Measurements from ENCODE around the gene COL13A1. TPM values are rescaled to one million over a fixed set of nuclear protein-coding genes. Genes with fewer than 3 reads are reported as not detected.

The COL13A1 gene
- total and polyA plus RNA-seq, 7 experiments from 2014 or later: 0.88 TPM; not detected in 6

- ChIA-PET CTCF (no interaction called here), POLR2A (no interaction called here)
- intact Hi-C loops (cut with micrococcal nuclease): no loop called here
- Mint-ChIP-seq H3K27me3 (no peaks in the 10 kb centered on the region), H3K27ac (no peak overlapping the region), H3K36me3 (no peaks in the 10 kb centered on the region), H3K4me3 (no peak overlapping the region), H3K9me3 (no peaks in the 10 kb centered on the region), H3K4me1 (peaks cover 0 to 5% (median 0%) of the 10 kb centered on the region in 7 donors)
- Histone ChIP-seq H3K9me3 (ENCODE audit: control insufficient read depth in 2 of 3, low read length in 3 of 3) (no peaks in the 10 kb centered on the region), H3K4me1 (ENCODE audit: control insufficient read depth in 2 of 2, insufficient read depth in 2 of 2, low read length in 2 of 2) (no peaks in the 10 kb centered on the region), H3K27ac (ENCODE audit: low read depth, low read length) (no peak overlapping the region), H3K36me3 (ENCODE audit: control insufficient read depth in 2 of 3, insufficient read depth in 3 of 3, low read length in 3 of 3) (no peaks in the 10 kb centered on the region), H3K27me3 (ENCODE audit: control insufficient read depth in 2 of 2, insufficient read depth in 2 of 2, low read length in 2 of 2) (no peaks in the 10 kb centered on the region), H3K4me3 (ENCODE audit: low read length) (no peak overlapping the region)
- ATAC-seq (no peak), DNase-seq (no peak)
Observed at GRCh38 chr10:69895759-69896158, 94.1 kb downstream of the COL13A1 start.

DNA sequence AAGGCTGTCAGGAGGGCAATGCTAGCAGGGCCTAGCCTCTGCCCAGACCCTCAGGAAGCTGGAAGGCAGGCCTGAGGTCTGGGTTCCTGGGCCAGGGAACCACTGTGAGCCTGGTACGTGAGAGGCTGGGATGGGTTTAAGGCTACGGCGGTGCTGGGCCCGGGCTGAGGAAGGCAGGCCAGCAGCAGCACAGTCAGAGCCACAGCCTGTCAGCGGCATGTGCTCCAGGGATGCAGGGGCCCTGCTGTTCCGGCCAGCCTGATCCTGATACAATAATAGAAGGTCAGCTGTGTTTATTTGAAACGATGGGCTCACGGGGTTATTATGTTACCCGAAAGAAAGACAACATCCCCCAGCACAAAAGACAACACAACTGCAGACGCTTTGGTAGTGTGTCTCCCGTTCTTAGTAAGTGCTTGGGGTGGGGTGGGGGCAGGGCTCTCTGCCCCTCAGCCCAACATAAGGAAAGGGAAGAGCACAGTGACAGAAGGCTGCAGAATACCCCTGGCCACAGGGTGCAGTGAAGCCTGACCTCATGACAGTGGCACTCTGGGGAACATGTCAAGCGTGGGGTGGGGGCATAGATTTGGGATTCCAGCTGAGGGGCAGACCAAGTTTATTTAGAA, 95.0 kb downstream of the COL13A1 start:
- DNase-seq (no peak), ATAC-seq (no peak)
- ChIA-PET POLR2A (no interaction called here), CTCF (no interaction called here)
- Mint-ChIP-seq H3K36me3 (no peaks in the 10 kb centered on the region), H3K9me3 (no peaks in the 10 kb centered on the region), H3K4me1 (peaks cover 0 to 5% (median 0%) of the 10 kb centered on the region in 7 donors), H3K4me3 (no peak overlapping the region), H3K27ac (no peak overlapping the region), H3K27me3 (no peaks in the 10 kb centered on the region)
- H3K27me3 ChIP-seq (ENCODE audit: control insufficient read depth in 2 of 2, insufficient read depth in 2 of 2, low read length in 2 of 2): no peaks in the 10 kb centered on the region
- no peaks in the 10 kb centered on the region for H3K4me1 ChIP-seq (ENCODE audit: control insufficient read depth in 2 of 2, insufficient read depth in 2 of 2, low read length in 2 of 2)
- H3K4me3 ChIP-seq (ENCODE audit: low read length): no peak overlapping the region
- H3K27ac ChIP-seq (ENCODE audit: low read depth, low read length): no peak overlapping the region
- H3K36me3 ChIP-seq (ENCODE audit: control insufficient read depth in 2 of 3, insufficient read depth in 3 of 3, low read length in 3 of 3): no peaks in the 10 kb centered on the region
- no peaks in the 10 kb centered on the region for H3K9me3 ChIP-seq (ENCODE audit: control insufficient read depth in 2 of 3, low read length in 3 of 3)
- intact Hi-C loops (cut with micrococcal nuclease): no loop called here

DNA sequence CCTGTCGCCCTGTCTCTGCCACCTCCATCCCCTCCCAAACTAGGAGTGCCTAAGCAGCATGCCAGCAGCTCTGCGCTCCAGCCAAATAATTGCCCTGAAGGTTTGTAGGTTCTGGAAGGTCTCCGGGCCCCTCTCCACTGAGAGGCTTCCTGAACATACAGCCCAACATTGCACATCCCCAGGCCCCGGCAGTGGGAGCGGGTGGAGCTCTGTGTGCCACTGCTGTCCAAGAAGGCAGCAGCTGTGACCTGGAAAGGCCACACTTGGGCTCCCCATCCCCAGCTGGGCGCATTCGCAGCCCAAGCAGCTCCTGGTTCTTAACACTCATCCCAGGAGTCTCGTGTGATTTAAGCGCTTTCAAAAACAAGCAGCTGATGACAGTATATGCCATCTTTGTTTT, 95.7 kb downstream of the COL13A1 start:
- H3K36me3 Mint-ChIP-seq: no peaks in the 10 kb centered on the region
- POLR2A ChIA-PET: no interaction called here
- H3K4me1 Mint-ChIP-seq: peaks cover 0 to 5% (median 0%) of the 10 kb centered on the region in 7 donors
- no peaks in the 10 kb centered on the region for H3K9me3 Mint-ChIP-seq
- Histone ChIP-seq H3K27me3 (ENCODE audit: control insufficient read depth in 2 of 2, insufficient read depth in 2 of 2, low read length in 2 of 2) (no peaks in the 10 kb centered on the region), H3K9me3 (ENCODE audit: control insufficient read depth in 2 of 3, low read length in 3 of 3) (no peaks in the 10 kb centered on the region), H3K27ac (ENCODE audit: low read depth, low read length) (no peak overlapping the region), H3K4me3 (ENCODE audit: low read length) (no peak overlapping the region), H3K36me3 (ENCODE audit: control insufficient read depth in 2 of 3, insufficient read depth in 3 of 3, low read length in 3 of 3) (no peaks in the 10 kb centered on the region), H3K4me1 (ENCODE audit: control insufficient read depth in 2 of 2, insufficient read depth in 2 of 2, low read length in 2 of 2) (no peaks in the 10 kb centered on the region)
- H3K27ac Mint-ChIP-seq: no peak overlapping the region
- no peak for DNase-seq
- intact Hi-C loops (cut with micrococcal nuclease): no loop called here
- no peaks in the 10 kb centered on the region for H3K27me3 Mint-ChIP-seq
- no peak for ATAC-seq
- no peak overlapping the region for H3K4me3 Mint-ChIP-seq
- CTCF ChIA-PET: no interaction called here

DNA sequence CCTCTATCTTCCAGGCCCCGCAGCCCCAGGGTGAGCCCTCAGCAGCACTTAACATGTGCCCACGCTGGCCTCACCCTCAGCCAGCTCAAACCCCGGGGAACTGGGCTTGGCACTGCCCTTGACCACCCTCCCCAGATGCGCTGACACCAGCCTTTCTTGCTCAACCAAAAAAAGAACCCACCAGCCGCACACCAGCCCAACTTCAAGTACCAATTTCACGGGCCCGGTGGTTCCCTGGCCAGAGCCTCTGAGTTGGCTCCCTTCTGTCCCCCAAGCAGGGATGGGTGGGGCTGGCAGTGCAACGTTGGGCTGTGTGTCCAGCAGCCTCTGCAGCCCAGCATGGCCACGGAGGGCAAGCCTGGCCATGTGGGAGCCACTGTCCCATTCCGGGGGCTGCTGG, 96.3 kb downstream of the COL13A1 start:
- Mint-ChIP-seq H3K27me3 (no peaks in the 10 kb centered on the region), H3K27ac (no peak overlapping the region), H3K36me3 (no peaks in the 10 kb centered on the region), H3K9me3 (no peaks in the 10 kb centered on the region), H3K4me3 (no peak overlapping the region), H3K4me1 (peaks cover 0 to 5% (median 0%) of the 10 kb centered on the region in 7 donors)
- Histone ChIP-seq H3K4me1 (ENCODE audit: control insufficient read depth in 2 of 2, insufficient read depth in 2 of 2, low read length in 2 of 2) (no peaks in the 10 kb centered on the region), H3K36me3 (ENCODE audit: control insufficient read depth in 2 of 3, insufficient read depth in 3 of 3, low read length in 3 of 3) (no peaks in the 10 kb centered on the region), H3K27ac (ENCODE audit: low read depth, low read length) (no peak overlapping the region), H3K4me3 (ENCODE audit: low read length) (no peak overlapping the region), H3K9me3 (ENCODE audit: control insufficient read depth in 2 of 3, low read length in 3 of 3) (no peaks in the 10 kb centered on the region), H3K27me3 (ENCODE audit: control insufficient read depth in 2 of 2, insufficient read depth in 2 of 2, low read length in 2 of 2) (no peaks in the 10 kb centered on the region)
- intact Hi-C loops (cut with micrococcal nuclease): no loop called here
- no peak for DNase-seq
- CTCF ChIA-PET: no interaction called here
- POLR2A ChIA-PET: no interaction called here
- ATAC-seq: no peak

DNA sequence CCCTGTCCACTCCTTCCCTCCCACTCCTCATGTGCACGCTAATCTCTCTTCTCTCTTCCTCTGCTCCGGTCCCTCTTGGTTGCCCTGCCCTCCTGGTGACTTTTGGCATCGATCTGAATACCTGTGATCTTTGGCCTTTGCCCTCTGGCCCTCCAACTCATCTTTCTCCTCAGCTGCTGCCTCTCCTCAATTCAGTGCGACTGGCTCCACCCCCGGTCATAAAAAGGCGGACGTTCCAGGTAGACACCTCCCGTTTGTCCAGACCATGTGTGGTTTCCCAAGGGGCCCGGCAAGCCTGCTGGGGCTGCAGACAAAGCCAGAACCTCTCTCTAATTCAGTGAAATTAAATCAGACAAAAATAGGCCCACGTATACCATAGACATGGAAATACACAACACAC, 96.8 kb downstream of the COL13A1 start:
- ATAC-seq: no peak

GRCh38 chr10:69898941-69899340, 97.2 kb downstream of the COL13A1 start:
- DNase-seq (no peak), ATAC-seq (no peak)
- Mint-ChIP-seq H3K36me3 (no peaks in the 10 kb centered on the region), H3K4me1 (peaks cover 0 to 5% (median 0%) of the 10 kb centered on the region in 7 donors), H3K4me3 (no peak overlapping the region), H3K27me3 (no peaks in the 10 kb centered on the region), H3K27ac (no peak overlapping the region), H3K9me3 (no peaks in the 10 kb centered on the region)
- Histone ChIP-seq H3K9me3 (ENCODE audit: control insufficient read depth in 2 of 3, low read length in 3 of 3) (no peaks in the 10 kb centered on the region), H3K36me3 (ENCODE audit: control insufficient read depth in 2 of 3, insufficient read depth in 3 of 3, low read length in 3 of 3) (no peaks in the 10 kb centered on the region), H3K27ac (ENCODE audit: low read depth, low read length) (no peak overlapping the region), H3K27me3 (ENCODE audit: control insufficient read depth in 2 of 2, insufficient read depth in 2 of 2, low read length in 2 of 2) (no peaks in the 10 kb centered on the region), H3K4me1 (ENCODE audit: control insufficient read depth in 2 of 2, insufficient read depth in 2 of 2, low read length in 2 of 2) (no peaks in the 10 kb centered on the region), H3K4me3 (ENCODE audit: low read length) (no peak overlapping the region)
- CTCF ChIA-PET: no interaction called here
- POLR2A ChIA-PET: no interaction called here
- intact Hi-C loops (cut with micrococcal nuclease): no loop called here

More for the DNA sequence above, 96.8 kb downstream of the COL13A1 start:
- no peak overlapping the region for H3K27ac Mint-ChIP-seq
- H3K4me3 ChIP-seq (ENCODE audit: low read length): no peak overlapping the region
- H3K4me1 ChIP-seq (ENCODE audit: control insufficient read depth in 2 of 2, insufficient read depth in 2 of 2, low read length in 2 of 2): no peaks in the 10 kb centered on the region
- H3K27me3 Mint-ChIP-seq: no peaks in the 10 kb centered on the region
- H3K27me3 ChIP-seq (ENCODE audit: control insufficient read depth in 2 of 2, insufficient read depth in 2 of 2, low read length in 2 of 2): no peaks in the 10 kb centered on the region
- H3K9me3 ChIP-seq (ENCODE audit: control insufficient read depth in 2 of 3, low read length in 3 of 3): no peaks in the 10 kb centered on the region
- peaks cover 0 to 5% (median 0%) of the 10 kb centered on the region in 7 donors for H3K4me1 Mint-ChIP-seq
- no peaks in the 10 kb centered on the region for H3K36me3 Mint-ChIP-seq
- H3K9me3 Mint-ChIP-seq: no peaks in the 10 kb centered on the region
- H3K36me3 ChIP-seq (ENCODE audit: control insufficient read depth in 2 of 3, insufficient read depth in 3 of 3, low read length in 3 of 3): no peaks in the 10 kb centered on the region
- no peak overlapping the region for H3K4me3 Mint-ChIP-seq
- POLR2A ChIA-PET: no interaction called here
- CTCF ChIA-PET: no interaction called here
- no peak for DNase-seq
- no peak overlapping the region for H3K27ac ChIP-seq (ENCODE audit: low read depth, low read length)
- intact Hi-C loops (cut with micrococcal nuclease): no loop called here

DNA sequence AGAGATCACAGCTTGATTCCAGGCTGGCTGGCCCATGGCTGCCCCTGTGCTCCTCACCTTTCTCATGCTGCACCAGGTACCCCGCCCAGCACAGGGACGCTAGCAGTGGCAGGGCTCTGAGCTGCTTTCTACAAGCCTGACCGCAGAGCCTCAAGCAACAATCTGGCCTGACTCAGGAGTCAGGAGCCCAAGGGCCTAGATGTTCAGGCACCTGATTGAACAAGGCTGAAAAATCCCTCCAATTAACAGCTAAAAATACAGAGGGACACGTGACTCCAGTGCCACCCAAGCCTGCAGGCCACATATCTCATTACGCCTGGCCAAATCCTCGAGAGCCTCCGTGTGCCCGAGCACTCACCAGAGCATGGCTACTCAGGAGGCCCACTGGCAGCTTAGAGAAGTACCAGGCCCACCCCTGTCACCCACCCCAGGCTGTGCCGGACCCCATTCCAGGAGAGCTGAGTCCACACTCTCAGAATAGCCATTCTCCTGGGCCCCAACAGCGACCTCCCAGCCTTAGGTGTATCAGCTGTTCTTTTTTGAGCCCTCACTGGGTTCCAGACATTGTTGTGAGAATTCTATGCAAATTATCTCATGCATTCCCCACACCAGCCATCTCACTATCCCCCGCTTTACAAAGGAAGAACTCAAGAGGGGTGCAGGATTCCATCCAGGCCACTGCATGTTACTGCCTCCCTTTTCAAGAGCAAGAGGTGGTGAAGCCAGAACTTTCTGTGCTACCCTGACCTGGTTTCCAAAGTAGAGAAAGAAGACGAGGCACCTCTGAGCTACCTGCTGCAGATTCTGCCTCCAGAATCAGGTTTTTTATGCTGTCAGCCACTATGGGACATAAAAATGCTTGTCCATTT, 98.3 kb downstream of the COL13A1 start:
- Mint-ChIP-seq H3K27me3 (no peaks in the 10 kb centered on the region), H3K9me3 (no peaks in the 10 kb centered on the region), H3K36me3 (no peaks in the 10 kb centered on the region), H3K27ac (no peak overlapping the region), H3K4me3 (no peak overlapping the region), H3K4me1 (peaks cover 0 to 5% (median 0%) of the 10 kb centered on the region in 7 donors)
- intact Hi-C loops (cut with micrococcal nuclease): no loop called here
- POLR2A ChIA-PET: no interaction called here
- DNase-seq (no peak), ATAC-seq (no peak)
- Histone ChIP-seq H3K9me3 (ENCODE audit: control insufficient read depth in 2 of 3, low read length in 3 of 3) (no peaks in the 10 kb centered on the region), H3K36me3 (ENCODE audit: control insufficient read depth in 2 of 3, insufficient read depth in 3 of 3, low read length in 3 of 3) (no peaks in the 10 kb centered on the region), H3K27me3 (ENCODE audit: control insufficient read depth in 2 of 2, insufficient read depth in 2 of 2, low read length in 2 of 2) (no peaks in the 10 kb centered on the region), H3K4me3 (ENCODE audit: low read length) (no peak overlapping the region), H3K4me1 (ENCODE audit: control insufficient read depth in 2 of 2, insufficient read depth in 2 of 2, low read length in 2 of 2) (no peaks in the 10 kb centered on the region), H3K27ac (ENCODE audit: low read depth, low read length) (no peak overlapping the region)
- CTCF ChIA-PET: no interaction called here
